Mammary epithelial cell (primary cell): ENCODE data around the gene PARVB.

Experiments
- EZH2 ChIP-seq: IDR thresholded peaks from 2 replicates; pipeline ENCODE4 v1.6.1; 2012; ENCODE audit warnings: low read length, inconsistent platforms, borderline replicate concordance
- TF ChIP-seq, protein P1 (sequence below), 2 donors: IDR thresholded peaks in 1 of 2; conservative IDR thresholded peaks in 1 of 2; 2 replicates each; pipeline ENCODE4 v1.5.1; 2011 to 2012; ENCODE audit warnings: inconsistent platforms in 2 of 2, low read length in 2 of 2, mild to moderate bottlenecking in 2 of 2, control low read depth in 1 of 2, low read depth in 1 of 2; ENCODE audit not compliant: insufficient read depth in 1 of 2; ENCODE audit errors: extremely low read depth in 1 of 2

DNA sequence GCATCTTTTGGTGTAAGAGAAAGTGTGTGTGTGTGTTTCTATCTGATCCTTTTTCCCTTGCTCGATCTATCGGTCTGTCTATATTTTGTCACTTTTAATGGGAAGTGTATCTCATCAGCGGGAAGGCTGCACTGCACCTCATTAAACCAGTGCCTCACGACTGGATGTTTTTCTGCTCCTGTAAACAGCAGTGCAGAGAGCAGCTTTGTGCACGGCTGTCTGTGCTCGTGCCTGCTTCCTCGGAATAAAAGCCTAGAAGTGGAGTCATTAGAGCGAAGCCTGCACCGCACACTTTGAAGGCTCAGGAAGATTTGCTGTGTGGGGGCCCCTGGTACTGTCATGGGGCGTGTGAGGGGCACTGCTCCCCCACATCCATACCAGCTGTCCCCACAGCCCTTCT is 129.6 kb downstream of the PARVB start:
- TF ChIP-seq, protein P1, sequence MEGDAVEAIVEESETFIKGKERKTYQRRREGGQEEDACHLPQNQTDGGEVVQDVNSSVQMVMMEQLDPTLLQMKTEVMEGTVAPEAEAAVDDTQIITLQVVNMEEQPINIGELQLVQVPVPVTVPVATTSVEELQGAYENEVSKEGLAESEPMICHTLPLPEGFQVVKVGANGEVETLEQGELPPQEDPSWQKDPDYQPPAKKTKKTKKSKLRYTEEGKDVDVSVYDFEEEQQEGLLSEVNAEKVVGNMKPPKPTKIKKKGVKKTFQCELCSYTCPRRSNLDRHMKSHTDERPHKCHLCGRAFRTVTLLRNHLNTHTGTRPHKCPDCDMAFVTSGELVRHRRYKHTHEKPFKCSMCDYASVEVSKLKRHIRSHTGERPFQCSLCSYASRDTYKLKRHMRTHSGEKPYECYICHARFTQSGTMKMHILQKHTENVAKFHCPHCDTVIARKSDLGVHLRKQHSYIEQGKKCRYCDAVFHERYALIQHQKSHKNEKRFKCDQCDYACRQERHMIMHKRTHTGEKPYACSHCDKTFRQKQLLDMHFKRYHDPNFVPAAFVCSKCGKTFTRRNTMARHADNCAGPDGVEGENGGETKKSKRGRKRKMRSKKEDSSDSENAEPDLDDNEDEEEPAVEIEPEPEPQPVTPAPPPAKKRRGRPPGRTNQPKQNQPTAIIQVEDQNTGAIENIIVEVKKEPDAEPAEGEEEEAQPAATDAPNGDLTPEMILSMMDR (conservative IDR thresholded peaks at IDR 0.05 in 1 of 2, IDR thresholded peaks at IDR 0.05 in 1 of 2; ENCODE audit: extremely low read depth in 1 of 2, insufficient read depth in 1 of 2, low read depth in 1 of 2, low read length in 2 of 2) = no peak
- TF ChIP-seq EZH2 = no peak
